GM19240 (cell line): ENCODE results near the gene SPACA7.

Experiments used
- DNase-seq: peaks from one replicate; pipeline ENCODE4 v3.0.0; 2011; ENCODE audit warnings: low spot score; ENCODE audit not compliant: insufficient read length

Gene SPACA7

GRCh38 chr13:112447761-112448603 lies 71.8 kb downstream of the SPACA7 start:
- DNase-seq: no peak

GRCh38 chr13:112448621-112449544 lies 72.7 kb downstream of the SPACA7 start:
- no peak for DNase-seq

- no peak for DNase-seq
These were observed 73.4 kb downstream of the SPACA7 start for GRCh38 chr13:112449545-112449930.

- DNase-seq: no peak
These were observed 74.2 kb downstream of the SPACA7 start for GRCh38 chr13:112450118-112450903.

- no peak for DNase-seq
These were observed 74.7 kb downstream of the SPACA7 start for GRCh38 chr13:112450904-112451240.

GRCh38 chr13:112451512-112452379 lies 75.6 kb downstream of the SPACA7 start:
- DNase-seq: no peak

GRCh38 chr13:112452380-112453206 lies 76.4 kb downstream of the SPACA7 start:
- DNase-seq: no peak

- DNase-seq: no peak
These were observed 77.2 kb downstream of the SPACA7 start for GRCh38 chr13:112453207-112453829.

- DNase-seq: no peak
These were observed 77.9 kb downstream of the SPACA7 start for GRCh38 chr13:112453874-112454647.

- no peak for DNase-seq
These were observed 78.6 kb downstream of the SPACA7 start for GRCh38 chr13:112454648-112455334.

- no peak for DNase-seq
These were observed 79.4 kb downstream of the SPACA7 start for GRCh38 chr13:112455476-112456059.

GRCh38 chr13:112456138-112457056 lies 80.2 kb downstream of the SPACA7 start:
- DNase-seq: no peak

GRCh38 chr13:112457081-112457480 lies 80.9 kb downstream of the SPACA7 start:
- DNase-seq: no peak

- no peak for DNase-seq
These were observed 81.3 kb downstream of the SPACA7 start for GRCh38 chr13:112457485-112457884.

- DNase-seq: no peak
These were observed 86.3 kb downstream of the SPACA7 start for GRCh38 chr13:112462408-112462807.

GRCh38 chr13:112464720-112465119 lies 88.6 kb downstream of the SPACA7 start:
- no peak for DNase-seq
